ENCODE data around the gene CRYBA4.

GRCh38 chr22:26674211-26675190, 52.7 kb downstream of the CRYBA4 start:
- TF ChIP-seq CTCF (conservative IDR thresholded peaks at IDR 0.05; ENCODE audit: low read depth, low read length) (no peak), EZH2 (IDR thresholded peaks at IDR 0.05; ENCODE audit: borderline replicate concordance, low read depth, low read length, poor library complexity, severe bottlenecking) (no peak)
